Measurements from ENCODE around the gene PPP1R26. TPM values are rescaled to one million over a fixed set of nuclear protein-coding genes. Genes with fewer than 3 reads are reported as not detected.
A peak's percentile ranks its signal among the peaks of the same experiment; 100 is the strongest.

PPP1R26 gene
- total and polyA plus RNA-seq, 2 of the 4 experiments (the other 2 are of a cell fraction): 3.8 to 5.6 TPM

GRCh38 chr9:135505406-135506187 is 26.0 kb downstream of the PPP1R26 start:
- no peak overlapping the region for H2BK120ac ChIP-seq (ENCODE audit: low read depth, low read length)
- H2BK15ac ChIP-seq (ENCODE audit: low read depth, low read length): no peak overlapping the region
- no peak overlapping the region for H3K14ac ChIP-seq (replicated peaks; ENCODE audit: low read depth, low read length)
- peaks cover 6% of the 10 kb centered on the region; the same call in 1 of the 2 replicates for H3K4me1 ChIP-seq (ENCODE audit: control insufficient read depth, insufficient read depth, low read length)
- dilution Hi-C loops (cut with HindIII; ENCODE audit: low sequenced_read_pairs, unreplicated experiment) (no loop called here), in situ Hi-C loops (cut with MboI; ENCODE audit: low sequenced_read_pairs) (no loop called here), intact Hi-C loops (cut with micrococcal nuclease) (no loop called here)
- H3K4me3 ChIP-seq (ENCODE audit: insufficient read depth, low read depth, low read length): no peak overlapping the region
- WGBS, 2 experiments (ENCODE audit: extremely low coverage in 2 of 2, insufficient read length in 1 of 2): 90% methylated on average over 14 of the region's 24 CpGs; no CpG with 5 or more reads in 1 of the 2 experiments
- no peak overlapping the region for H2BK5ac ChIP-seq (ENCODE audit: low read depth, low read length, poor library complexity, severe bottlenecking)
- no TSS peak for BruUV-seq (replicated peaks)
- H3K79me1 ChIP-seq (ENCODE audit: low read depth in 1 of 2, low read length in 2 of 2): peaks cover 4 to 37% of the 10 kb centered on the region in 2 experiments
- H3K56ac ChIP-seq (ENCODE audit: extremely low read depth, insufficient read depth, low read length): no peak overlapping the region
- H2AK5ac ChIP-seq (ENCODE audit: low read depth, low read length): no peak overlapping the region
- H4K5ac ChIP-seq (ENCODE audit: low read depth, low read length): no peak overlapping the region
- TF ChIP-seq RFX5 (IDR thresholded peaks at IDR 0.05; ENCODE audit: low read depth, low read length): no peak
- no peak for TF ChIP-seq BHLHE40 (IDR thresholded peaks at IDR 0.05; ENCODE audit: low read depth, low read length)
- no peak for TF ChIP-seq ELK1 (IDR thresholded peaks at IDR 0.05; ENCODE audit: borderline replicate concordance, low read depth, low read length)
- TF ChIP-seq CHD1 (IDR thresholded peaks at IDR 0.05; ENCODE audit: low read depth, low read length): no peak
- no peak for TF ChIP-seq RAD21 (IDR thresholded peaks at IDR 0.05; ENCODE audit: low read length)
- TF ChIP-seq FOS (IDR thresholded peaks at IDR 0.05; ENCODE audit: low read depth, low read length): no peak
- no peak for TF ChIP-seq SMC3 (IDR thresholded peaks at IDR 0.05; ENCODE audit: low read depth, low read length)
- TF ChIP-seq NFE2L2 (IDR thresholded peaks at IDR 0.05; ENCODE audit: low read depth, low read length): no peak
- no peak for TF ChIP-seq CTCF (conservative IDR thresholded peaks at IDR 0.05; ENCODE audit: low read depth, low read length)
- no peak for TF ChIP-seq RCOR1 (IDR thresholded peaks at IDR 0.05; ENCODE audit: insufficient replicate concordance, low read length)
- H4K20me1 ChIP-seq (ENCODE audit: insufficient read depth, low read length): peaks cover 35% of the 10 kb centered on the region
- H2AK9ac ChIP-seq (replicated peaks; ENCODE audit: low read depth, low read length, poor library complexity): peak overlapping the region; percentile 55
- no peak overlapping the region for H3K4me2 ChIP-seq (ENCODE audit: low read depth, low read length)
- H3K36me3 ChIP-seq (ENCODE audit: control insufficient read depth, insufficient read depth, low read length): peaks cover 27% of the 10 kb centered on the region
- H3K18ac ChIP-seq (ENCODE audit: low read depth, low read length): no peak overlapping the region
- no peak overlapping the region for H4K8ac ChIP-seq (ENCODE audit: low read depth in 2 of 2, low read length in 2 of 2)
- H2AFZ ChIP-seq (replicated peaks; ENCODE audit: low read length, poor library complexity): no peak overlapping the region
- H3K9me1 ChIP-seq (ENCODE audit: insufficient read depth, low read length): no peaks in the 10 kb centered on the region
- H2BK20ac ChIP-seq (ENCODE audit: low read depth, low read length): no peak overlapping the region
- no peak overlapping the region for H3K9ac ChIP-seq (ENCODE audit: low read depth, low read length)
- CTCF ChIA-PET: interaction anchor here (1.0 kb wide), 1 partner anchor 23 kb away, joined by 3 read pairs; no protein-coding TSS in a partner anchor
- no peak overlapping the region for H3K4ac ChIP-seq (ENCODE audit: low read depth, low read length)
- H3K23ac ChIP-seq (ENCODE audit: low read depth, low read length): no peak overlapping the region
- H3K27ac ChIP-seq (ENCODE audit: insufficient read depth, low read length): no peak overlapping the region
- peaks cover 2% of the 10 kb centered on the region; the same call in 1 of the 2 replicates for H3K27me3 ChIP-seq (ENCODE audit: control insufficient read depth, insufficient read depth, low read length)
- H4K91ac ChIP-seq (ENCODE audit: insufficient read depth, low read depth, low read length): no peak overlapping the region
- DNase-seq (no peak), ATAC-seq (ENCODE audit: low read depth) (no peak)
- POLR2A ChIA-PET (ENCODE audit: unreplicated experiment): no interaction called here
- H3K9me3 ChIP-seq (ENCODE audit: control insufficient read depth, insufficient read depth, low read length): no peaks in the 10 kb centered on the region
